Measurements from ENCODE around the gene HYPK. TPM values are rescaled to one million over a fixed set of nuclear protein-coding genes. Genes with fewer than 3 reads are reported as not detected.

The HYPK gene
- total and polyA plus RNA-seq, 2 of the 8 experiments (the other 6 are each of a cell fraction or from before 2014, with no cell fraction given) = 5.4 to 17.6 TPM

GRCh38 chr15:43791993-43792760 is 8.2 kb upstream of the HYPK start, which contains the start of gene SERF2:
Gene SERF2 (plus strand): TSS chr15:43792320. CDS start chr15:43792377, 57 bp downstream.
- peaks cover 19% of the 10 kb centered on the region for H3K79me1 ChIP-seq (ENCODE audit: low read depth, low read length)
- H3K4ac ChIP-seq (replicated peaks; ENCODE audit: insufficient read length, low read depth, low read length) = peak within 1 kb of the TSS; percentile 82
- H2AK5ac ChIP-seq (ENCODE audit: low read depth, low read length) = peak within 1 kb of the TSS; percentile 46; the same call in 1 of the 2 replicates
- H2BK120ac ChIP-seq (replicated peaks; ENCODE audit: low read depth, low read length) = no peak within 1 kb of the TSS
- peaks cover 7 to 41% (median 21%) of the 10 kb centered on the region in 4 experiments for H3K36me3 ChIP-seq (ENCODE audit: control insufficient read depth in 2 of 4, insufficient read depth in 4 of 4, low read length in 3 of 4)
- peak within 1 kb of the TSS; percentile 91 for H3K56ac ChIP-seq (replicated peaks; ENCODE audit: insufficient read length, low read depth, low read length)
- peak within 1 kb of the TSS; percentile 89 for H3K18ac ChIP-seq (ENCODE audit: extremely low read depth, low read length)
- ChIA-PET CTCF (ENCODE audit: partially characterized antibody) (interaction anchor here (1.2 to 7.5 kb wide), 3 partner anchors 14 to 22 kb away, joined by 5 to 50 read pairs (median 5); partner anchors contain the start of gene ELL3), POLR2A (ENCODE audit: partially characterized antibody) (interaction anchor here (0.9 to 4.9 kb wide), 6 partner anchors 8 to 46 kb away, joined by 3 to 39 read pairs (median 7); partner anchors contain the start of genes ELL3, HYPK, PDIA3 and SERINC4)
- WGBS, 2 experiments (ENCODE audit: extremely low coverage in 1 of 2, insufficient coverage in 1 of 2, insufficient read length in 1 of 2, insufficient replicate concordance in 2 of 2, low coverage in 1 of 2, low lambda C conversion rate in 2 of 2, missing lambda C conversion rate in 1 of 2) = 0% methylated on average over 62 of the region's 66 CpGs; no CpG with 5 or more reads in 1 of the 2 experiments
- peak; percentile 99 to 100 for DNase-seq (ENCODE audit: low read depth in 1 of 2, low spot score in 2 of 2)
- peaks cover 4 to 17% of the 10 kb centered on the region in 2 experiments for H4K20me1 ChIP-seq (replicated peaks in 1 of 2; ENCODE audit: control insufficient read depth in 1 of 2, insufficient read depth in 2 of 2, low read length in 2 of 2)
- peak within 1 kb of the TSS; percentile 88 for H4K8ac ChIP-seq (ENCODE audit: extremely low read depth, insufficient read depth, low read length)
- no peak within 1 kb of the TSS for H3K23ac ChIP-seq (ENCODE audit: insufficient read length)
- 0 out of 2 replicates have a peak within 1 kb of the TSS, but pooled peaks have one; percentile 28 for H2BK12ac ChIP-seq (ENCODE audit: low read depth, low read length)
- H4K91ac ChIP-seq (replicated peaks; ENCODE audit: insufficient read length, low read length) = peak within 1 kb of the TSS; percentile 96
- H3K79me2 ChIP-seq (ENCODE audit: control insufficient read depth in 1 of 2, insufficient read depth in 2 of 2, low read length in 2 of 2) = peaks cover 0 to 26% of the 10 kb centered on the region in 2 experiments; a peak in 2 of 4 replicates
- H3K14ac ChIP-seq (ENCODE audit: insufficient read length) = no peak within 1 kb of the TSS
- H2AFZ ChIP-seq (ENCODE audit: low read length) = peak within 1 kb of the TSS; percentile 93
- no peak for FAIRE-seq
- H3K23me2 ChIP-seq (ENCODE audit: low read depth, low read length) = peaks cover 4% of the 10 kb centered on the region
- H3K9me3 ChIP-seq (ENCODE audit: insufficient read depth in 2 of 2, low read depth in 1 of 2, low read length in 1 of 2) = no peaks in the 10 kb centered on the region
- peak within 1 kb of the TSS; percentile 95 for H2BK5ac ChIP-seq (ENCODE audit: low read depth, low read length)
- H2BK15ac ChIP-seq (ENCODE audit: low read length) = no peak within 1 kb of the TSS
- peaks cover 19 to 27% (median 22%) of the 10 kb centered on the region in 4 experiments; a peak in 6 of 7 replicates for H3K4me1 ChIP-seq (replicated peaks in 1 of 4; ENCODE audit: control insufficient read depth in 3 of 4, insufficient read depth in 4 of 4, low read length in 3 of 4)
- H3K4me3 ChIP-seq (ENCODE audit: extremely low read depth in 1 of 4, insufficient read depth in 2 of 4, low read depth in 3 of 4, low read length in 4 of 4) = peak within 1 kb of the TSS; percentile 86 to 97 (median 95)
- peak within 1 kb of the TSS; percentile 93 to 99 (median 96) for H3K9ac ChIP-seq (replicated peaks in 1 of 4; ENCODE audit: extremely low read depth in 1 of 4, low read depth in 3 of 4, low read length in 3 of 4)
- peak within 1 kb of the TSS; percentile 95 for H3K27ac ChIP-seq (ENCODE audit: low read depth, low read length)
- peak within 1 kb of the TSS; percentile 91 for H4K5ac ChIP-seq (ENCODE audit: insufficient read length, low read depth, low read length)
- H3K4me2 ChIP-seq (ENCODE audit: insufficient read depth in 1 of 2, low read depth in 2 of 2, low read length in 2 of 2) = peak within 1 kb of the TSS; percentile 92 to 98
- no peaks in the 10 kb centered on the region for H3K27me3 ChIP-seq (replicated peaks in 1 of 4; ENCODE audit: control insufficient read depth in 3 of 4, extremely low read depth in 1 of 4, insufficient read depth in 3 of 4, low read length in 3 of 4)
- H2BK20ac ChIP-seq (ENCODE audit: low read length) = no peak within 1 kb of the TSS
- TF ChIP-seq EP300 (IDR thresholded peaks at IDR 0.05; ENCODE audit: borderline replicate concordance in 1 of 2, low read depth in 2 of 2, low read length in 2 of 2) (no peak), HDAC2 (IDR thresholded peaks at IDR 0.05; ENCODE audit: borderline replicate concordance in 1 of 2, low read depth in 2 of 2, low read length in 2 of 2) (peak; percentile 11 to 16; a peak in 1 of 4 replicates), SP1 (IDR thresholded peaks at IDR 0.05; ENCODE audit: low read depth, low read length) (peak; percentile 78; the same call in 1 of the 2 replicates), PHF8 (conservative IDR thresholded peaks at IDR 0.05; ENCODE audit: low read depth, low read length) (peak; percentile 95), SIN3A (conservative IDR thresholded peaks at IDR 0.05 in 1 of 2, IDR thresholded peaks at IDR 0.05 in 1 of 2; ENCODE audit: low read depth in 1 of 2, low read length in 2 of 2) (peak; percentile 58 to 77; a peak in 2 of 4 replicates), SAP30 (IDR thresholded peaks at IDR 0.05; ENCODE audit: insufficient read depth, insufficient replicate concordance, low read length) (peak; percentile 42), TEAD4 (IDR thresholded peaks at IDR 0.05; ENCODE audit: low read depth, low read length) (no peak), NRF1 (IDR thresholded peaks at IDR 0.05; ENCODE audit: low read depth, low read length) (no peak), CTBP2 (IDR thresholded peaks at IDR 0.05; ENCODE audit: borderline replicate concordance, insufficient read depth, insufficient read length, low read length) (no peak), SP4 (IDR thresholded peaks at IDR 0.05; ENCODE audit: low read length) (peak; percentile 10; the same call in 1 of the 2 replicates)
